Measurements from ENCODE around the gene IMPG1.

- TF ChIP-seq CTCF (IDR thresholded peaks at IDR 0.05 in 8 of 11, conservative IDR thresholded peaks at IDR 0.05 in 3 of 11) (no peak), POLR2AphosphoS5 (IDR thresholded peaks at IDR 0.05) (no peak), POLR2A (IDR thresholded peaks at IDR 0.05) (no peak)
Measured at GRCh38 chr6:75946146-75946831, 126.2 kb downstream of the IMPG1 start.
